LNCAP (cell line): ENCODE results near the gene KIF6.

Source experiments
- CTCF ChIP-seq: fragments of 450-650 bp; IDR thresholded peaks from 2 replicates; pipeline ENCODE4 v1.5.1; 2017; ENCODE audit warnings: mild to moderate bottlenecking

KIF6 gene

GRCh38 chr6:39484276-39484675, 240.9 kb downstream of the KIF6 start:
- TF ChIP-seq CTCF: no peak

GRCh38 chr6:39476670-39477069, 248.5 kb downstream of the KIF6 start:
- TF ChIP-seq CTCF: no peak

- TF ChIP-seq CTCF: no peak
These were observed 249.1 kb downstream of the KIF6 start for GRCh38 chr6:39476151-39476550.

GRCh38 chr6:39471954-39472659, 253.1 kb downstream of the KIF6 start:
- TF ChIP-seq CTCF: no peak

- TF ChIP-seq CTCF: no peak
These were observed 254.7 kb downstream of the KIF6 start for GRCh38 chr6:39470506-39470905.

GRCh38 chr6:39468385-39468784, 256.8 kb downstream of the KIF6 start:
- no peak for TF ChIP-seq CTCF

- no peak for TF ChIP-seq CTCF
These were observed 258.6 kb downstream of the KIF6 start for GRCh38 chr6:39466631-39467030.

GRCh38 chr6:39465539-39465938, 259.7 kb downstream of the KIF6 start:
- TF ChIP-seq CTCF: no peak
